Upper lobe of right lung (tissue), 1 donor: ENCODE measurements around the gene FAM181A. TPM values are rescaled to one million over a fixed set of nuclear protein-coding genes. Genes with fewer than 3 reads are reported as not detected.

Experiments
- ATAC-seq: fragments of 200-7000 bp; cut with Tn5 transposase; one replicate; pipeline ENCODE4 v1.9.1; 2020; ENCODE audit warnings: mild to moderate bottlenecking, moderate library complexity
- DNase-seq: peaks from one replicate; pipeline ENCODE4 v3.0.0-alpha.2; 2020
- H3K27ac ChIP-seq: fragments of 200-600 bp; one replicate; pipeline ENCODE4 v1.8.0; 2022
- H3K27me3 ChIP-seq: fragments of 200-600 bp; one replicate; pipeline ENCODE4 v1.8.0; 2022; ENCODE audit warnings: mild to moderate bottlenecking
- H3K36me3 ChIP-seq: fragments of 200-600 bp; one replicate; pipeline ENCODE4 v1.8.0; 2022
- H3K4me1 ChIP-seq: fragments of 200-600 bp; one replicate; pipeline ENCODE4 v1.8.0; 2022
- H3K4me3 ChIP-seq: fragments of 200-600 bp; one replicate; pipeline ENCODE4 v1.8.0; 2022; ENCODE audit warnings: mild to moderate bottlenecking
- H3K9me3 ChIP-seq: fragments of 200-600 bp; one replicate; pipeline ENCODE4 v1.8.0; 2022
- intact Hi-C: fragments of 100-400 bp; cut with DNase I; formaldehyde crosslinking; loops from one replicate; pipeline ENCODE4 v1.11.0; 2022
- total RNA-seq: library from RNA; stranded (reverse); fragmentation: NEBNext Ultra II Directional; extraction: Animal tissue kit (Norgen Biotek cat#: 25700); gene quantifications from one replicate; pipeline ENCODE4 v1.2.1, GENCODE V29; 2021
- TF ChIP-seq, protein P1 (sequence below): fragments of 200-600 bp; IDR thresholded peaks from one replicate; pipeline ENCODE4 v1.8.0; 2022; ENCODE audit warnings: antibody characterized with exemption
- donor health status: DM: no; HTN: yes; CAD: no; lungs with severe emphysema.

Gene FAM181A
- total RNA-seq, 1 donor from 2014 or later = 3.5 TPM

DNA sequence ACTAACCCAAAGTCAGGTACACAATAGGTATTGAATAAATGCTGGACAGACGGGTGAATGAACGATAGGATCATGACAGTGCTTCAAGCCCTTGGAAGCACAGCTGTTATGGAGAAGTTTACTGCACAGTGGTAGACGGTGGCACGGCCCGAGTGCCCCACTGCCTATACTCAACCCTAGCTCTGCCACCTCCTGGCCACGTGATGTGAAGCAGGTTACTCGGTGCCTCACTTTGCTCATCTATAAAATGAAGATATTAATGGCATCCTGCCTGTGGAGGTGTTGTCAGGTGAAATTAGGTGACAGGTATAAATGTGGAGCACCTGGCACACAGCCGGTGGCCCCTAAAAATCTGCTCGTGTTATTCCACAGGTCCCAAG is 43.4 kb downstream of the FAM181A start:
- Histone ChIP-seq H3K36me3 (no peaks in the 10 kb centered on the region), H3K27me3 (no peaks in the 10 kb centered on the region), H3K9me3 (no peaks in the 10 kb centered on the region), H3K4me1 (peaks cover 28% of the 10 kb centered on the region), H3K27ac (peak overlapping the region; percentile 17), H3K4me3 (peak overlapping the region; percentile 47)
- DNase-seq (no peak), ATAC-seq (peak; percentile 61)
- intact Hi-C loops = no loop called here
- TF ChIP-seq, protein P1, sequence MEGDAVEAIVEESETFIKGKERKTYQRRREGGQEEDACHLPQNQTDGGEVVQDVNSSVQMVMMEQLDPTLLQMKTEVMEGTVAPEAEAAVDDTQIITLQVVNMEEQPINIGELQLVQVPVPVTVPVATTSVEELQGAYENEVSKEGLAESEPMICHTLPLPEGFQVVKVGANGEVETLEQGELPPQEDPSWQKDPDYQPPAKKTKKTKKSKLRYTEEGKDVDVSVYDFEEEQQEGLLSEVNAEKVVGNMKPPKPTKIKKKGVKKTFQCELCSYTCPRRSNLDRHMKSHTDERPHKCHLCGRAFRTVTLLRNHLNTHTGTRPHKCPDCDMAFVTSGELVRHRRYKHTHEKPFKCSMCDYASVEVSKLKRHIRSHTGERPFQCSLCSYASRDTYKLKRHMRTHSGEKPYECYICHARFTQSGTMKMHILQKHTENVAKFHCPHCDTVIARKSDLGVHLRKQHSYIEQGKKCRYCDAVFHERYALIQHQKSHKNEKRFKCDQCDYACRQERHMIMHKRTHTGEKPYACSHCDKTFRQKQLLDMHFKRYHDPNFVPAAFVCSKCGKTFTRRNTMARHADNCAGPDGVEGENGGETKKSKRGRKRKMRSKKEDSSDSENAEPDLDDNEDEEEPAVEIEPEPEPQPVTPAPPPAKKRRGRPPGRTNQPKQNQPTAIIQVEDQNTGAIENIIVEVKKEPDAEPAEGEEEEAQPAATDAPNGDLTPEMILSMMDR = peak; percentile 38

DNA sequence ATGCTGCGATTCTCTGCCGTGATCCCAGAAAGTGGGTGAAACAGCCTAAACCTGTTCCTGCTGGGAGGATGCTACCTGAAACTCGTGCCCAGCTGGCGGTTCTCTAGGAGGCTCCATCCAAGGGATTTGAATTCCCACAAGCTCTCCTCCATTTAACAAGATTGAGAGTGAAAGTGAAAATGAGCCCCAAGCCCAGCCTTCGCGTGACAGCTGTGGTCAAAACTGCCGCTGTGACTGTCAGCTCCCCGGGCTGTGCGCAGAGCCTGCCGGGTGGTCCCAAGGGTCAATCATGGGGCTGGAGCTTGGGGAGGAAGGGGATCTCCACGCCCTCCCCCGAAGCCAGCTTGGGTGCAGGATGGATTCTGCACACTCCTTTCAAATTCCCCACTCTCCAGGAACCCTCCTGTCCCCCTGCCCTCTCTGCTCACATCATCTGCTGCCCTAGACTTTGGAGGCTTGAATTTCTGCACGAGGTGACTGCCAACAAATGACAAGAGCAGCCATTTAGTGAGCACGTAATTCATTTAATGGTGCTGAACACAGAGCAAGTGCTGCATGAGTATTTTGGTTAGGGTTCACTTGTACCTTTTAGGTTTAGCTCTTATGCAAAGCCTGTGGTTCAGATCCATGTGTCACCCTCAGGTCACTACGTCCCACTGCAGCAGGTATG is 44.0 kb downstream of the FAM181A start:
- H3K4me1 ChIP-seq = peaks cover 23% of the 10 kb centered on the region
- TF ChIP-seq, protein P1 = no peak
- intact Hi-C loops = no loop called here
- peak overlapping the region; percentile 17 for H3K27ac ChIP-seq
- DNase-seq (no peak), ATAC-seq (peak; percentile 32)
- no peaks in the 10 kb centered on the region for H3K27me3 ChIP-seq
- H3K4me3 ChIP-seq = peak overlapping the region; percentile 47
- no peaks in the 10 kb centered on the region for H3K36me3 ChIP-seq
- H3K9me3 ChIP-seq = no peaks in the 10 kb centered on the region

DNA sequence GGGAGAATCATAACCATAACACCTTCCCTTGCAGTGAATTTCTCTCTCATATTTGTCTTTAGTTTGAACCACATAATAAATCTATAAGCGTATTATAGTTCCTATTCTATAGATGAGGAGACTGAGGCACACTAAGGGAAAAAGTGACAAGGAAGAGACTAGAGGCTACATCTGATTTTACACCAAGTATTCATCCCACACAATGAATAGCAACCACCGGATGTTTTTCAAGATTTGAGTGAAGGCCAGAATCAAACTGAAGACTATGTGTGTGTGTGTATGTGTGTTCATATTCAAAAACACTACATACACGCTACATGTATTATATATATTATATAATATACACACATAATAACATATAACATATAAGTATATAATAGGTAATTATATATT is 44.5 kb downstream of the FAM181A start:
- Histone ChIP-seq H3K36me3 (no peaks in the 10 kb centered on the region), H3K27me3 (no peaks in the 10 kb centered on the region), H3K9me3 (no peaks in the 10 kb centered on the region), H3K4me3 (peak overlapping the region; percentile 47), H3K27ac (no peak overlapping the region), H3K4me1 (peaks cover 26% of the 10 kb centered on the region)
- intact Hi-C loops = no loop called here
- DNase-seq = no peak
- no peak for ATAC-seq
- TF ChIP-seq, protein P1 = no peak

DNA sequence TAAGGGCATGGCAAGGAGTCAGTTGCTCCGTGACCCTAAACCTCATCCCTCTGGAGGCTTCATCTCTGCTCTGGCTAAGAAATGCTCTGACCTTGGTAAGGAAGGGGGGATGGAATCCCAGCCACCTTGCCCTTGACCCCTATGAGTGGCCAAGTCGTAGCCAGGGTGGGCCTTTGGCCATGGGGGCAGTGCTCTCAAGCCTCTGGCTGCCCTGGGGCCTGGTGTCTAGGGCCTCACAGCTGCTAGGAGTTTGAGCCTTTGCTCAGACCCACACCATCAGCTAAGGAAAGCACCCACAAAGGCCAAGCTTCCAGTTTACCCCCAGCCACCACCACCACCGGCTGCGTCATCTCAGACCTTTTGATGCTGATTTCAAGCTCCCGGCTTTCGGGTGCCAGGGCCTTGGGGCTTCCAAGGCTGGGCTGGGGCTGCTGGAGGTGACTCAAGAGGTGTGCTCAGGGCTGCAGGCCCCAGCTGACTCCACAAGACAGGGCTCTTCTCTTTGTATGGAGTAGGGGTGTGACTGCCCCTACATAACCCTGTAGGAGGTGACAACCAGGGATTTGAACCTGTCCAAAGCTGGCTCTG is 45.6 kb downstream of the FAM181A start:
- DNase-seq (no peak), ATAC-seq (no peak)
- Histone ChIP-seq H3K27me3 (no peaks in the 10 kb centered on the region), H3K36me3 (no peaks in the 10 kb centered on the region), H3K9me3 (no peaks in the 10 kb centered on the region), H3K27ac (no peak overlapping the region), H3K4me3 (no peak overlapping the region), H3K4me1 (peaks cover 29% of the 10 kb centered on the region)
- intact Hi-C loops = no loop called here
- TF ChIP-seq, protein P1 = no peak

DNA sequence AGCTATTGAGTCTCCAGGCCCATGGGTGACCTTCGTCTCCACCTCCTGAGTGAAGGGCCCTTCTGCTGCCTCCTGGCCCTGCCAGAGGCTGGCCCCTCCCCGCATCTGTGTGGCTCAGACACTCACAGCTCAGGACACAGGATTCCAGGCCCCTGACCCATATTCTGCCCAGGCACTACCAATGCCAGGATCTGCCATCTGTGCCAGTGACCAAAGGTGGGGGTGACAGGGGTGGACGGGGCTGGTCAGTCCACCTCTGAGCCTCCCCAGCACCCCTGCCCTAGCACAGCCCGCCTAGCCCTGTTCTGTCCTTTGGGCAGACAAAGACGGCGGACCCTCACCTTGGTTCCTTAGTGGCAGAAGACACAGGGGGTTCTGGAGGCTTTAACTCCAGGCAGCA is 46.5 kb downstream of the FAM181A start:
- intact Hi-C loops = no loop called here
- H3K9me3 ChIP-seq = no peaks in the 10 kb centered on the region
- no peak overlapping the region for H3K4me3 ChIP-seq
- no peaks in the 10 kb centered on the region for H3K27me3 ChIP-seq
- ATAC-seq = no peak
- no peak for DNase-seq
- TF ChIP-seq, protein P1 = no peak
- no peaks in the 10 kb centered on the region for H3K36me3 ChIP-seq
- H3K4me1 ChIP-seq = peaks cover 29% of the 10 kb centered on the region
- H3K27ac ChIP-seq = no peak overlapping the region
